RWPE2 (cell line): ENCODE results near the gene RUNX3.

ENCODE experiments used
- ATAC-seq: fragments of 200-7000 bp; cut with Tn5 transposase; 3 replicates; pipeline ENCODE4 v1.9.1; 2021; ENCODE audit warnings: low read depth
- DNase-seq: peaks from one replicate; pipeline ENCODE4 v3.0.0-alpha.2; 2020; ENCODE audit warnings: low spot score
- H3K27ac ChIP-seq: fragments of 450-650 bp; 2 replicates; pipeline ENCODE4 v1.5.1; 2017; ENCODE audit warnings: mild to moderate bottlenecking; ENCODE audit not compliant: poor library complexity, severe bottlenecking
- H3K27me3 ChIP-seq: fragments of 250-450 bp; sonication (Bioruptor Pico); 2 replicates; pipeline ENCODE4 v1.5.1; 2021; ENCODE audit warnings: mild to moderate bottlenecking, moderate library complexity; ENCODE audit not compliant: insufficient read depth, poor library complexity, severe bottlenecking
- H3K36me3 ChIP-seq: fragments of 250-450 bp; sonication (Bioruptor Pico); 2 replicates; pipeline ENCODE4 v1.5.1; 2020; ENCODE audit warnings: low read depth, mild to moderate bottlenecking, moderate library complexity
- H3K4me1 ChIP-seq: fragments of 250-450 bp; sonication (Bioruptor Pico); 2 replicates; pipeline ENCODE4 v1.5.1; 2021; ENCODE audit warnings: mild to moderate bottlenecking, moderate library complexity; ENCODE audit not compliant: insufficient read depth, poor library complexity, severe bottlenecking
- H3K4me3 ChIP-seq: fragments of 250-450 bp; sonication (Bioruptor Pico); 2 replicates; pipeline ENCODE4 v1.5.1; 2021; ENCODE audit warnings: mild to moderate bottlenecking, moderate library complexity; ENCODE audit not compliant: severe bottlenecking
- H3K9me3 ChIP-seq: fragments of 250-450 bp; sonication (Bioruptor Pico); 2 replicates; pipeline ENCODE4 v1.5.1; 2021; ENCODE audit warnings: mild to moderate bottlenecking, moderate library complexity; ENCODE audit not compliant: severe bottlenecking
- CTCF ChIP-seq: fragments of 450-650 bp; IDR thresholded peaks from one replicate; pipeline ENCODE4 v1.5.1; 2017; ENCODE audit warnings: mild to moderate bottlenecking, moderate library complexity; ENCODE audit not compliant: poor library complexity, severe bottlenecking

RUNX3 gene

GRCh38 chr1:24927988-24928688 is 1.9 kb downstream of the RUNX3 start:
- Histone ChIP-seq H3K27me3 (peaks cover 81% of the 10 kb centered on the region), H3K36me3 (no peaks in the 10 kb centered on the region), H3K4me3 (no peak overlapping the region), H3K9me3 (no peaks in the 10 kb centered on the region), H3K27ac (no peak overlapping the region), H3K4me1 (no peaks in the 10 kb centered on the region)
- DNase-seq (no peak), ATAC-seq (no peak)
- no peak for TF ChIP-seq CTCF

GRCh38 chr1:24927473-24927872 is 2.6 kb downstream of the RUNX3 start:
- H3K36me3 ChIP-seq: no peaks in the 10 kb centered on the region
- no peak for ATAC-seq
- no peaks in the 10 kb centered on the region for H3K4me1 ChIP-seq
- no peak for TF ChIP-seq CTCF
- no peak for DNase-seq
- no peak overlapping the region for H3K27ac ChIP-seq
- no peak overlapping the region for H3K4me3 ChIP-seq
- peaks cover 74% of the 10 kb centered on the region for H3K27me3 ChIP-seq
- H3K9me3 ChIP-seq: no peaks in the 10 kb centered on the region

GRCh38 chr1:24926563-24927249 is 3.4 kb downstream of the RUNX3 start:
- no peaks in the 10 kb centered on the region for H3K36me3 ChIP-seq
- no peaks in the 10 kb centered on the region for H3K9me3 ChIP-seq
- H3K4me1 ChIP-seq: no peaks in the 10 kb centered on the region
- ATAC-seq (no peak), DNase-seq (no peak)
- no peak overlapping the region for H3K4me3 ChIP-seq
- TF ChIP-seq CTCF: no peak
- H3K27me3 ChIP-seq: peaks cover 69% of the 10 kb centered on the region
- no peak overlapping the region for H3K27ac ChIP-seq

- peaks cover 62% of the 10 kb centered on the region for H3K27me3 ChIP-seq
- TF ChIP-seq CTCF: no peak
- no peak for ATAC-seq
- no peak overlapping the region for H3K27ac ChIP-seq
- H3K4me1 ChIP-seq: no peaks in the 10 kb centered on the region
- H3K36me3 ChIP-seq: no peaks in the 10 kb centered on the region
- no peak for DNase-seq
- H3K9me3 ChIP-seq: no peaks in the 10 kb centered on the region
- H3K4me3 ChIP-seq: no peak overlapping the region
These were observed 4.1 kb downstream of the RUNX3 start for GRCh38 chr1:24925963-24926362.
